DMS153 treated with DMSO at 0.1 percent for 48 hours (cell line): ENCODE results near the gene UAP1L1.

Experiments
- DNase-seq: peaks from one replicate; lab custom pipeline; 2025; ENCODE audit not compliant: unreplicated experiment; lab: John Stamatoyannopoulos, UW

The UAP1L1 gene

DNA sequence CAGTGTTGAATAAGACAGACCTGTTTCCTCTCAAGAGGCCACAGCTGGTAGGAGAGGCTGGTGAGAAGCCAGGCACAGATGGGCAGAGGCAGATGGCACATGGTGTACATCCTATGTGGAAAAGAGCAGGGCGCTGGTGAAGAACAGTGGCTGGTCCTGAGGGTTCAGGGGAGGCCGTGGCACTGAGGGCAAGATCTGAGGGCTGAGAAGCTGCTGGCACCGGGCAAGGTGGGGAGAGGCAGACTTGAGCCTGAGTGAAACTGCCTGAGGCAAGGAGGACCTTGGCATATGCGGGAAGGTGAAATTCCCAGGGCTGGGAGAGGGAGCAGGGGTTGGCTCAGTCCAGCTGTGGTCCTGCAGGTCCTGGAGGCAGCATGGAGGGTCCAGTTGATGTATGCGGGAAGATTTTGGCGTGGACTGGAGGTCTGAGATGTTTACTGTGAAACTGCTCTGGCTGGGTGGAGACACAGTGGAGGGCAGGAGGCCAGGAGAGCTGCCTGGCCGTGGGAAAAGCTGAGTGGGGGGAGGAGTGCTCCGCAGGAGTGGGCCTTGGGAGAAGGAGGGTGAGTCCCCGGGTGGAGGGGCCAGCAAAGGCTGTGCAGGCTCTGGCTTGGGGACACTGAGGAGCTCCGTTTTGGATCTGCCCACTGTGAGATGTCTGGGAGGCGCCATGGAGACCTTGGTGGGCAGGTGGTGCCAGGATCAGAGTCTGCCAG, 12.1 kb downstream of the UAP1L1 start:
- no peak for DNase-seq

DNA sequence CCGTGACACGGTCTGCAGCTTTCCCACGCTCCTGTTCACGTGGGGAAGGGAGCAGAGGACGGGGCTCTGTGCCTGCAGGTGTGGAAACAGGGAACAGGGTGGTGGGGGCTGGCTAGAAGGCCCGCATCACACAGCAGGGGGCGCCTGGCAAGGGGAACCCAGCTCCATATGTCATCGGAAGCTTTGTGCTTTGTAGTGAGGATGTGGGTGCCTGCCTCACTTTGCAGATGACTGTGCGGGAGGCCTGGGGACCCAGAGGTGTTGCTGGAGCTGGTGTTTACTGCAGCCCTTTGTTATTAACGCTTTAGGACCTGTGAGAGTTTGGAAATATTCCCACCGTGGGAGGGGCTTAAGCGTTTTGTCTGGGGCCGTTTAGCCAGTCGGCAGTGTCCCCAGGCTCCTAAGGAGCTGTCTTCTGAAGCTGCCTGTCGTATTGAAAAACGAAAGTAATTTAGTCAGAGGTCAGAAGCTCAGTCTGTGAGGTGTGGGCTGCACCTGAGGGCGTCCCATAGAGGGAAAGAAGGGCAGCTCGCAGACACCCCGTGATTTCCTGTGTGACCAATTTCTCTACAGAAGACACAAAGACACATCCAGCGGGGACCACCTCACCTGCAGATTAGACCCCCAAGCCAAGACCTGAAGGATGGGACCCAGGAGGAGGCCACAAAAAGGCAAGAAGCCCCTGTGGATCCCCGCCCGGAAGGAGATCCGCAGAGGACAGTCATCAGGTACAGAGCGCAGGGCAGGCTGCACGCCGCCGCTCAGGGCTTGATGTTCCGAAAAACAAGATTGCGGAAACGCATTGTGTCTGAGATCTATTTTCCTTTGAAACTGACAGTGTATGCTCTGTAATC, 18.6 kb downstream of the UAP1L1 start:
- DNase-seq, result no peak

DNA sequence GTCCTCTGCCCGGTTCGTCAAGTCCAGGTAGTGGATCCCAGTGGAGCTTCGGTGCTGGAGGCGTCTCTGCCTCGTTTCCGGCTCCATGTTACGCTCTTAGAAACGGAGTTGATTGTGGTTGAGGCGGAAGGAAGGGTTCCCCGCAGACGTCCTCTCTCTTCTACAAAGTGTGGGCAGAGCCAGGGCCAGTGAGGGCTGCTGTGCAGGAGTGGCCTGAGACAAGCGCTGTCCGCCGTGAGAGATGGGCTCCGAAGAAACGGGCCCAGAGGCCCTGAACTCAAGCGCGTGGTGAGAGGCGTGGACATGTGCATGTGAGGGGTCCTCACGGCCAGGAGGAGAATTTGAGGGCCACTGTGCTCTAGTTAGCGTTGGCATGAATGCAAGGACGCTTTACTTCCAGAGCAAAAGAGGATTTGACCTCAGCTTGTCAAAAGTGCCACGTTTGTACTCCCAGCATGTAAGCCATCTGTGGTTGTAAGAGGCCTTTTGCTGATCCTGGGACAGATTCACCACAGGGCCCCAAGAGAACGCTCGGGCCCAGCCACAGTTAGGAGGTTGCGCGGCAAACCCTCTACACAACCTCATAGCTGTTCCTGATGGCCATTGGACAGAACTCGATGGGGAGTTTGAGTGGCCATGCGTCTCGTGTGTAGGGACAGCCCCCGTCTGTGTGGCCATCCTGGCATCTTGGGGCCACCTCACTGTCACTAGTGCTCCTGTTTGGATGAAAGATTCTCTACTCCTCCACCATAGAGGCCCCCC, 19.6 kb downstream of the UAP1L1 start:
- DNase-seq, result no peak

DNA sequence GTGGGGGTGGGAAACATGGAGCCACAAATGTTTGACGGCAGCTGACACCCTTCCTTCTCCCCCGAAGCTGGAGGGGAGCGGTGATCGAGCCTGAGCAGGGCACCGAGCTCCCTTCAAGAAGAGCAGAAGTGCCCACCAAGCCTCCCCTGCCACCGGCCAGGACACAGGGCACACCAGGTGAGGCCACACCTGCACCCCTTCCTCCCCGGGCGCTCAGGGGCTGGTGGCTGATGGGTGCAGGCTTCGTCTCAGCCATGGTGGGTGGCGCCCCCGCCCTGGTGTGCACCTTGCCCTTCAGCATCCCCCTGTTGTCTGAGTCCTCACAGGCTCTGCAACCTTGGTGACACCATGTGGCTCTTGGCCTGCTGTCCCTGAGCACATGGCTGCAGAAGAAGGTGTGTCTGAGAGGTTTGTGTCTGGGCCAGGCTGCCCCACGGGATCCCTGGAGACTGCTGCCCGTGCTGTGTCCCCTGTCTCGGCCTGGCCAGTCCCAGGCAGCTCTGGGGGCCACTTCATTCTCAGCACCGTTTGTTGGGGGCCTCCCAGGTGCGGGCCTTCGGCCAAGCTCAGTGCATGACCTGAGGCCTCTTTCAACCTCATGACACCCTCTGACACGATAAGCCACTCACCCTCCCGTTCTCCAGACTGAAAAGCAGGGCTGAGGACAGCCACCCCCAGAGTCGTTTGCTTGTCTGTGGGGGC, 20.6 kb downstream of the UAP1L1 start:
- DNase-seq, result no peak

DNA sequence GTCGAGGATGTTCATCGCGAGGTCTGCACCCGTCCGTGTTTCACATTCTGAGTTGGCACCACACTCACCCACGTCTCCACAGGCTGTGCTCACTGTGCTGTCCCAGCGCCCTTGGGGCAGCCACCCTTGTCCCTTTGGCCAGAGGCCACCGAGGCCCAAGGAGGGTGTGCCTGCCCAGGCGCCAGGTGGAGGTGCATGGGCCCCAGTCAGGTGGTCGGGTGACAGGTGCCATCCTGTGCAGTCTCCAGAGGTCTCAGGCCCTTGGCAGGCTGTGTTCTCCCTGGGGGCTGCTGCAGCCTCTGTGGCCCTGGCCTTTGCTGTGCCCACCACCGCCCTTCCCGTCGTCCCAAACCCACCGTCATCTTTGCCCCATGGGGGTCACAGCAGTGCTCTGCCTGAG, 21.9 kb downstream of the UAP1L1 start:
- DNase-seq, result no peak

DNA sequence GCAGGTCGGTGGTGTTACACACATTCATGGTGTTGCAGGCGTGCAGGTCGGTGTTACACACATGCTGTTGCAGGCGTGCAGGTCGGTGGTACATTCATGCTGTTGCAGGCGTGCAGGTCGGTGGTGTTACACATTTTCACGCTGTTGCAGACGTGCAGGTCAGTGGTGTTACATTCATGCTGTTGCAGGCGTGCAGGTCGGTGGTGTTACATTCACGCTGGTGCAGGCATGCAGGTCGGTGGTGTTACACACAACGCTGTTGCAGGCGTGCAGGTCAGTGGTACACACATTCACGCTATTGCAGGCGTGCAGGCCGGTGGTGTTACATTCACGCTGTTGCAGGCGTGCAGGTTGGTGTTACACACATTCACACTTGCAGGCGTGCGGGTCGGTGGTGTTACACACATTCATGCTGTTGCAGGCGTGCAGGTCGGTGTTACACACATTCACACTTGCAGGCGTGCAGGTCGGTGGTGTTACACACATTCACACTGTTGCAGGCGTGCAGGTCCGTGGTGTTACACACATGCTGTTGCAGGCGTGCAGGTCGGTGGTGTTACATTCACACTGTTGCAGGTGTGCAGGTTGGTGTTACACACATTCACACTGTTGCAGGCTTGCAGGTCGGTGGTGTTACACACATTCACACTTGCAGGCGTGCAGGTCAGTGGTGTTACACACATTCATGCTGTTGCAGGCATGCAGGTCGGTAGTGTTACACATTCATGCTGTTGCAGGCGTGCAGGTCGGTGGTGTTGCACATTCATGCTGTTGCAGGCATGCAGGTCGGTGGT, 26.1 kb downstream of the UAP1L1 start:
- DNase-seq, result no peak

DNA sequence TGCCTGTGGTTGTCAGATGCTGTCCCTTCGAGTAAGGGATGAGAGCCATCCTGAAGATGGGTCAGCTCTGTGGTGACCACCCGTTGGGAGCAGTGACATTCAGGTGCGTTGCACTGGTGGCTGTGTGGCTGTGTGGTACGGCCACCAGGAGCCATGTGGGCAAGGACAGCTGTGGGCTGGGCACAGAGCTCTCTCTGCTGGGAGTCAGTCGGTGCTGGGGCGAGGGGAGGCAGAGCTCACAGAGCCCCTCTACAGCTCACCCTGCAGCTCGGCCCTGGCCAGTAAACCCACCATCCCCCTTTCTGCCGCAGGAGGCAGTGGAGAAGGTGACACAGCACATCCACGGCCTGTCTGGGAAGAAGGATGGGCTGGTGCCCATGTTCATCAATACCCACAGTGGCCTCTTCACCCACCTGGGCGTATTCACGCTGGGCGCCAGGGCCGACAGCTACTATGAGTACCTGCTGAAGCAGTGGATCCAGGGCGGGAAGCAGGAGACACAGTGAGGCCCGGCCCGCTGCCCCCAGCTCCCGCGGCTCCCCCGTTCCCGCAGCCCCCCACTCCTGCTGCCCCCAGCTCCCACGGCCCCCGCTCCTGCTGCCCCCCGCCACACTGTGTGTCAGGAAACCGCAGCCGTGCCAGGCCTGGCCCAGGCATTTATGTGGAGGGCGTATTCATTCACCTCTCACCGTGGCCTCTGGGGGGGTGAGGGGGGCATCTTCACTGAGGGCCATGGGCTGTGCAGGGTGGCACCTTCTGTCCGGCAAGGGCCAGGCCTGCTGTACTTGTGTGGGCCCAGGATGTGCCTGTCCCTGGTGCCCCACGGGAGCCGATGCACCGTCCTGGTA, 28.7 kb downstream of the UAP1L1 start:
- no peak for DNase-seq

DNA sequence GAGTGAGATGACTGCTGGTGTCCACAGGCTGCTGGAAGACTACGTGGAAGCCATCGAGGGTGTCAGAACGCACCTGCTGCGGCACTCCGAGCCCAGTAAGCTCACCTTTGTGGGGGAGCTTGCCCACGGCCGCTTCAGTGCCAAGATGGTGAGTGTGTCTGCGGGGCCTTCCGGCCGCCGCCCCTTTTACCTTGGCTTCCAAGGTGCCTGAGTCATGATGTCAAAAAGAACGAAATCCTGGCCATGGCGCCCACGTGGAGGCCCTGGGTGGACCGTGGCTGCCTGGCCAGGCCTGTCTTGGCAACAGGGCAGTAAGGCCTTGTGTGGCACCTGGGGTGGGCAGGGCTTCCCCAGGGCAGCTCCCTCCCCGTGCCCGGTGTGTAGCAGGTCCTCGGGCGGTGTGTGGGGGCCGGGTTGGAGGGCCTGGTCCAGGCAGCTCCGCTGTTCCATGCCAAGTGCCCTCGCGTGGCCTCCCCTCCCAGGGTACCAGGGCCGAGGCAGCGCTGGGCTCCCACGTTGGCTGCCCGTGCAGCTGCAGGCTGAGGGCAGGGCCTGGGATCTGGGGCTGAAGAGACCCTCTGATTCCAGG, 29.4 kb downstream of the UAP1L1 start:
- no peak for DNase-seq

DNA sequence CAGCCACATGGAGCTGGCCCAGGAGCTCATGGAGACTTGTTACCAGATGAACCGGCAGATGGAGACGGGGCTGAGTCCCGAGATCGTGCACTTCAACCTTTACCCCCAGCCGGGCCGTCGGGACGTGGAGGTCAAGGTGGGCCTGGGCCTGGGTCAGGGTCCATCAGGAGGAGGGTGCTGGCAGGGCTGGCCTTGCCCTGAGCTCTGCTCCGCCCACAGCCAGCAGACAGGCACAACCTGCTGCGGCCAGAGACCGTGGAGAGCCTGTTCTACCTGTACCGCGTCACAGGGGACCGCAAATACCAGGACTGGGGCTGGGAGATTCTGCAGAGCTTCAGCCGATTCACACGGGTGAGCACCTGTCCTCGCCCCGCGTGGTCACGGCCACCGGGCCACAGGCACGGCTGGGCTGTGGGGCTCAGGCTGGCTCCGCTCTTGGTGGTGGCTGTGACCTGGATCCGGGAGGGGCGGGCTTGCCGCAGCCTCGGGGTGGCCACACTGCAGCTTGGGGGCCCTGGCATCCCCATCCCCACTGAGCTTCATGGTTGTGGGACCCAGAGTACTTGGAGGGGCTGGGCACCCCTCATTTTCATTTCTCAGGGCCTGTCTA, 30.1 kb downstream of the UAP1L1 start:
- no peak for DNase-seq

DNA sequence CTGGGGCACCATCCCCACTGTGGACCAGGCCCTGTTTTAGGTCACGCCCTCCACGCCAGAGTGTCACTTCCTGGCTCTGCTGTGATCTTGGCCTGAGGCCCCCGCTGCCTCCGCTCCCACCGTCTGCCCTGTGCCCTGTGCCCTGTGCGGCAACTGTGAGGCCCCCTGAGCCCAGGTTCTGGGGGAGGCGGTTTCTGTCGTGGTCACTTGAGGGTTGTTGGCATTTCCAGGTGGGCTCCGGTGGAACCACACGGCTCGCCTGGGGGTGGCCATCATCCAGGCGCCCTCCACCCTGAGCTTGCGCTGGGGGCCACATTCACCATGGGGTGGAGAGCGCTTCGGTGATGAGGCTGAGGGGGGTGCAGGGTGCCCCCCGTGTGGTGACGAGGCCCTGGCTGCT, 30.7 kb downstream of the UAP1L1 start:
- no peak for DNase-seq

DNA sequence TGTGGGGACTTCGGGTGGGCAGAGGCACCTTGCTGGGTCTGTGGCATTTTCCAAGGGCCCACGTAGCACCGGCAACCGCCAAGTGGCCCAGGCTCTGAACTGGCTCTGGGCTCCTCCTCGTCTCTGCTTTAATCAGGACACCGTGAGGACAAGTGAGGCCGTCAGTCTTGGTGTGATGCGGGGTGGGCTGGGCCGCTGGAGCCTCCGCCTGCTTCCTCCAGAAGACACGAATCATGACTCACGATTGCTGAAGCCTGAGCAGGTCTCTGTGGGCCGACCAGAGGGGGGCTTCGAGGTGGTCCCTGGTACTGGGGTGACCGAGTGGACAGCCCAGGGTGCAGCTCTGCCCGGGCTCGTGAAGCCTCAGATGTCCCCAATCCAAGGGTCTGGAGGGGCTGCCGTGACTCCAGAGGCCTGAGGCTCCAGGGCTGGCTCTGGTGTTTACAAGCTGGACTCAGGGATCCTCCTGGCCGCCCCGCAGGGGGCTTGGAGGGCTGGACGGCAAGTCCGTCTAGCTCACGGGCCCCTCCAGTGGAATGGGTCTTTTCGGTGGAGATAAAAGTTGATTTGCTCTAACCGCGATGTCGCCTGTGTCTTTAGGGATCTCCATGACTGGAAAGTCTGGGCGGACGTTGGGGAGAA, 31.4 kb downstream of the UAP1L1 start:
- DNase-seq, result no peak

DNA sequence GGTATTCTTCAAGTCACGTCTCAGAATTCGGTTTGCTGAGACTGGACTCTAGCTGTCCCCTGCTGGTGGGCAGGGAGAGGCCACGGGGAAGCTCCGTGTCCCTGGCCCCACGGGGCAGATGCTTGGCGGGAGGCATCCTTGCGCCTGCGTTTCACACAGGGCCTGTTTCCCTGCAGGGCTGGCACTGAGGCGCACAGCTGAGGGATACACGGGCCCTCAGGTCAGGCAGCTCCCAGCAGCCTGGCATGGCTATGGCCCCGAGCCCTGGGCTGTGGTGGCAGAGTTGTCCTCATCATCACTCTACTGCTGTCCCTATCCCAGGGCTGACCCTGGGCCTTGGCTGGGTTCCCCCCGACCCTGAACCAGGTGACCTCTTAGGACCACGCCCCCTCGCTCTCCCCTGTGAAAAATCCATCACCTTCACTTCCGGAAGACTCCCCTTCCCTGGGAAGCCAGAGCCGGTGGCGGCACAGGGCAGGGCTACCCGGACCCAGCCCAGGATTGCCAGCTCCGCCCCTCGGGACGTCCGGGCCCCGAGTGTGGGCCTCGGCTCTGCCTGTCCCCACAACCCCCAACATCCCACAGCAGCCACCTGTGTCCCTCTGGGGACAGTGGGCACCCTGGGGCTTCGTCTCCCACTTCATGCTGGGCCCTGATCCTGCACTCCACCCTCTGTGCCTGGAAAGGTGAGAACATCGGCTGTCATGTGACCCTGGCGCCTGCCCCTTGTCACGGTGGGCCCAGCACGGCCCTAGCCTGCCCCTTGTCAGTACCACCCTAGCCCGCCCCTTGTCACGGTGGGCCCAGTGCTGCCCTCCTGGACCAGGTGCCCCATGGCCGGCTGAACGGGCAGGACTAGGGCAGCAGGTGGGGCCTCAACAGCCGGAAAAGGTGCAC, 32.2 kb downstream of the UAP1L1 start:
- DNase-seq, result no peak

DNA sequence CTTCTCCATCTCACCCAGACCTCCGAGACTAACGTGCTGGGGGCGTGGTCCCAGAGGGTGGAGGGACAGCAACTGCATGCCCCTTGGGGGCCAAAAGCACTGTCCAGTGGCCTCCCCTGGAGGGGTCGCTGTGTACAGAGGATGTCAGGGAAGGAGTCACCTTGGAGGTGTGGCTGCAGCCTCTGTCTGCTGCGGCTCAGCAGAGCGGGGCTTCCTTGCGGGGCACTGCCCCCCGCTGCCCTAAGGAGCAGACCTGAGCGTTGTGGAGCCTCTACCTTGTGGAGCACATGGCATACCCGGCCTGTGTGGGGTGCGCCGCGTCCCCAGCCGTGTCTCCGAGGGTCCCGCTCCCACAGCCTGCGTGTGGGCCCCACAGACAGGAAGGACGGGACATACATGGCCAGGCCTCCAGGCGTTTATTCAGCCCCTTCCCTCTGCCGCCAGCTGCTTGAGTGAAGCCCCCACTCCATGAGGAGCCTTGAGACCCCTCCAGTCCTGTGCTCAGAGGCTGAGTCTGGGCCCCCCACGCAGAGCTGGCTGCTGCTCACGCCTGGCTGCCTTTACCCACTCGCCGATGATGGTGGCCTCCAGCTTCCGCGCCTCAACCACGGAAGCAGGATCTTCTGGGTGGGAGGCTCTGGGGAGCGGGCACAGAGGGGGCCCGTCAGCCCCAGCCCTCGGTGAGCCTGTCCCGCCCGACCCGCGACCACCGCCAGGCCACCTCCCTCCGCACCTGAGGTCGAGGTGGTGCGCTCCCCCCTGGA, 33.0 kb downstream of the UAP1L1 start:
- no peak for DNase-seq

DNA sequence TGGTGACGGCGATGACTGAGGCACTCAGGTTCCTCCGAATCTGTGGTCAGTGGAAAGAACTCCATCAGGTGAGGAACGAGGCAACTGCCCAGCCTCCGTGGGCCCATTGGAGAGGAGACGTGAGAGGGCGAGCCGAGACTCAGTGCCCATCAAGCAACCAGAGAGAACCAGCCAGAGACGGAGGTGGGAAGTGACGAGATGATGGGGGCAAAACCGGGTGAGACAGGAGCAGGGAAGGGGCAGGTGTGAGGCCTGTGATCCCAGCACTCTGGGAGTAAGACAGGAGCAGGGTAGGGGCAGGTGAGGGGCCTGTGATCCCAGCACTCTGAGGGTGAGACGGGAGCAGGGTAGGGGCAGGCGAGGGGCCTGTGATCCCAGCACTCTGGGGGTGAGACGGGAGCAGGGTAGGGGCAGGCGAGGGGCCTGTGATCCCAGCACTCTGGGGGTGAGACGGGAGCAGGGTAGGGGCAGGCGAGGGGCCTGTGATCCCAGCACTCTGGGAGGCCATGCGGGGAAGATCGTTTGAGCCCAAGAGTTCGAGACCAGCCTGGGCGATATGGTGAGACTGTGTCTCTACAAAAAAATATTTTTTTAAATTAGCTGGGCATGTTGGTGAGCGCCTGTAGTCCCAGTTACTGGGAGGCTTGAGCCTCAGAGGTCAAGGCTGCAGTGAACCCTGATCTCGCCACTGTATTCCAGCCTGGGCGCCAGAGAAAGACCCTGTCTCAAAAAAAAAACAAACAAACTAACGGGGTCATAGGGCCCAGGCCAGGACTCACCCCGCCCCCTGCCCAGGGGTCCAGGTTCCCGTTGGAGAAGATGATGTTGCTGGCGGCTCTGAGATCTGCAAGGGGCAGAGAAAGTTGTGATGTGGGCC, 33.8 kb downstream of the UAP1L1 start:
- DNase-seq, result no peak

DNA sequence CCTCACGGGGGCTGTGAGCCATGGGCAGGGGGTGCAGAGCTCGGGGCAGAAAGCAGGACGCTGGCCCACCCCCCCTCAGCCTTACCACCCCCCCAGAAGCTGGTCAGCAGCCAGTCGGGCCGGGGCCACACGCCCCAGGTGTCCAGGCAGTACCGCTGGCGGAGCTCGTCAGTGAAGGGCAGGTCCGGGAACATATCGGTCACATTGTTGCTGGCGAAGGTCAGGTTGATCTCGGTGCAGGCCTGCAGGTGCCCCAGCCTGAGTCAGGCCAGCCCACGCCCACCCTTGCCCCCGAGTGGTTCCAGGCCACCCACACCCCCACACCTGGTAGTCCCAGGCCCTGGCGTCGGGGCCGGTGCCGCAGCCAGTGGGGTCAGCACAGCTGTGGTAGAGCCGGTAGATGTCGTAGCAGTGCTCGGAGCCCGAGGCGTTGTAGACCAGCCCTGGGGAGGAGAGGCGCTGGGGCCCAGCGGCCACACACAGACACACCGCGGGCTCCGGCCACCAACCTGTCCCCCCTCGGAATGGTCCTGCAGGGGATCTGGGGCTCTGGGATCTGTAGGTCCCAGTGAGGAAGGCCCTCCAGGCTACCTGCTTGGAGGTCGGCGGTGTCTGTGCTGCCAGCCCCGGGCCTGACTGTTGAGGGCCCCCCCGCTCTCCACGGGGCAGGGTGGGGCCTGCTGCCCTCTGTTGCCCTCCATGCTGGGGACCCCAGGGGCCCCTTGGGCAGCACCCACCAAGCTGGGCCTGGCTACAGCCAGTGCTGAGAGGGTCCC, 34.7 kb downstream of the UAP1L1 start:
- DNase-seq, result no peak
